Psoas muscle (tissue), 8 donors: ENCODE data around the gene P4HA2. TPM values are rescaled to one million over a fixed set of nuclear protein-coding genes. Genes with fewer than 3 reads are reported as not detected.

Source experiments
- ATAC-seq, 4 donors: fragments of 200-7000 bp; cut with Tn5 transposase; one replicate each; pipeline ENCODE4 v1.9.1; 2020; ENCODE audit warnings: moderate library complexity in 3 of 4, mild to moderate bottlenecking in 2 of 4
- DNase-seq, 2 donors: peaks; one replicate each; pipeline ENCODE4 v3.0.0-alpha.2; 2020
- H3K27ac ChIP-seq: fragments of 200-600 bp; one replicate; pipeline ENCODE4 v1.8.0; 2022
- H3K27me3 ChIP-seq, 3 donors: fragments of 200-600 bp in 1 of 3; one replicate each; pipeline versions ENCODE4 v1.6.1 to v1.8.0; 2013 to 2022; ENCODE audit warnings: low read length in 2 of 3, mild to moderate bottlenecking in 2 of 3, moderate library complexity in 1 of 3; ENCODE audit not compliant: insufficient read depth in 3 of 3
- H3K36me3 ChIP-seq, 2 donors: fragments of 200-600 bp in 1 of 2; one replicate each; pipeline versions ENCODE4 v1.6.1 to v1.8.0; 2013 to 2022; ENCODE audit warnings: low read depth in 1 of 2, mild to moderate bottlenecking in 1 of 2, moderate library complexity in 1 of 2; ENCODE audit not compliant: insufficient read depth in 1 of 2
- H3K4me1 ChIP-seq: fragments of 200-600 bp; one replicate; pipeline ENCODE4 v1.8.0; 2022
- H3K4me3 ChIP-seq: fragments of 200-600 bp; one replicate; pipeline ENCODE4 v1.8.0; 2022; ENCODE audit warnings: mild to moderate bottlenecking
- H3K9me3 ChIP-seq: fragments of 200-600 bp; one replicate; pipeline ENCODE4 v1.8.0; 2022
- WGBS, 3 donors: extraction: QIAGEN DNeasy Blood & Tissue Kit; methylation state at CpG; one replicate each; pipeline versions ENCODE4 v1.1.6 to v1.1.7; 2013; 5-methylcytosine and 5-hydroxymethylcytosine counted together
- intact Hi-C, 2 donors: fragments of 100-400 bp; cut with DNase I; formaldehyde crosslinking; loops; one replicate each; pipeline versions ENCODE4 v1.11.0 to v1.14.2; 2022
- polyA plus RNA-seq, 3 donors: library from polyadenylated mRNA; stranded (reverse); fragments of 200-250 nt; gene quantifications; one replicate each; pipeline ENCODE4 v1.2.3, GENCODE V29; 2013
- total RNA-seq, 4 donors: library from RNA; stranded (reverse); fragmentation: NEBNext Ultra II Directional in 2 of 4; extraction: Animal tissue kit (Norgen Biotek cat#: 25700) in 2 of 4; gene quantifications; one replicate each; pipeline versions ENCODE4 v1.2.1 to v1.2.4, GENCODE V29; 2021 to 2023
- TF ChIP-seq, protein P1 (sequence below): fragments of 200-600 bp; IDR thresholded peaks from one replicate; pipeline ENCODE4 v1.8.0; 2022; ENCODE audit warnings: antibody characterized with exemption
- donor health status: healthy with polysubstance abuse.
- donor health status: DM: no; HTN: no; CAD: no; lungs with moderate emphysema.
- donor health status: Bipolar disorder and iron deficiency.
- donor health status: healthy.
- donor health status: DM: yes; HTN: yes; CAD: no.
- donor health status: DM: no; HTN: no; CAD: no.
- donor health status: DM: no; HTN: no; CAD: no.
- donor health status: DM: yes; HTN: yes; CAD: no.

Gene P4HA2
- total and polyA plus RNA-seq, 7 donors: 10.2 to 21.6 (median 13.7) TPM

DNA sequence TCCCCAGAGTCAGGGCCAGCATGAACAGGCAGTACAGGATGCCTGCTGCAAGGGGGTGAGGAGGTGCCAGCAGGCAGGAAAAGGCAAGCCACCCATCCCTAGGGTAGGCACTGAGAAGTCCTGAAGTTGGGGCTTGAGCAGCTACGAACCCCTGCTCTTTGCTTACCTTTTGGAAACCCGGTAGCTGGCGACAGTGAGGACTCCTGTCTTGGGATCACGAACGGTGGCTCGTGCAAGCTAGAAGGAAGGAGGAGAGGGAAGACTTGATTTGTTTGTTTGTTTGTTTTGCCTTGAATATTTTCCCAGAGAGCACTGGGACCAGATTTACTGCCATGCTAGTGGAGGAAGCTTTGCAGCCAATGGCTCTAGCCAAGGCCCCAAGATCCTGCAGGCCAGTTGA lies 23.7 kb downstream of the P4HA2 start:
- TF ChIP-seq, protein P1, sequence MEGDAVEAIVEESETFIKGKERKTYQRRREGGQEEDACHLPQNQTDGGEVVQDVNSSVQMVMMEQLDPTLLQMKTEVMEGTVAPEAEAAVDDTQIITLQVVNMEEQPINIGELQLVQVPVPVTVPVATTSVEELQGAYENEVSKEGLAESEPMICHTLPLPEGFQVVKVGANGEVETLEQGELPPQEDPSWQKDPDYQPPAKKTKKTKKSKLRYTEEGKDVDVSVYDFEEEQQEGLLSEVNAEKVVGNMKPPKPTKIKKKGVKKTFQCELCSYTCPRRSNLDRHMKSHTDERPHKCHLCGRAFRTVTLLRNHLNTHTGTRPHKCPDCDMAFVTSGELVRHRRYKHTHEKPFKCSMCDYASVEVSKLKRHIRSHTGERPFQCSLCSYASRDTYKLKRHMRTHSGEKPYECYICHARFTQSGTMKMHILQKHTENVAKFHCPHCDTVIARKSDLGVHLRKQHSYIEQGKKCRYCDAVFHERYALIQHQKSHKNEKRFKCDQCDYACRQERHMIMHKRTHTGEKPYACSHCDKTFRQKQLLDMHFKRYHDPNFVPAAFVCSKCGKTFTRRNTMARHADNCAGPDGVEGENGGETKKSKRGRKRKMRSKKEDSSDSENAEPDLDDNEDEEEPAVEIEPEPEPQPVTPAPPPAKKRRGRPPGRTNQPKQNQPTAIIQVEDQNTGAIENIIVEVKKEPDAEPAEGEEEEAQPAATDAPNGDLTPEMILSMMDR: no peak
- peaks cover 19% of the 10 kb centered on the region for H3K4me1 ChIP-seq
- intact Hi-C loops: no loop called here
- H3K4me3 ChIP-seq: no peak overlapping the region
- ATAC-seq (no peak), DNase-seq (no peak)
- peaks cover 0 to 65% of the 10 kb centered on the region in 2 donors for H3K36me3 ChIP-seq
- H3K27me3 ChIP-seq: no peaks in the 10 kb centered on the region
- H3K9me3 ChIP-seq: no peaks in the 10 kb centered on the region
- WGBS, 3 donors: 97 to 99% (median 97%) methylated on average over 6 of the region's 6 CpGs
- H3K27ac ChIP-seq: no peak overlapping the region

DNA sequence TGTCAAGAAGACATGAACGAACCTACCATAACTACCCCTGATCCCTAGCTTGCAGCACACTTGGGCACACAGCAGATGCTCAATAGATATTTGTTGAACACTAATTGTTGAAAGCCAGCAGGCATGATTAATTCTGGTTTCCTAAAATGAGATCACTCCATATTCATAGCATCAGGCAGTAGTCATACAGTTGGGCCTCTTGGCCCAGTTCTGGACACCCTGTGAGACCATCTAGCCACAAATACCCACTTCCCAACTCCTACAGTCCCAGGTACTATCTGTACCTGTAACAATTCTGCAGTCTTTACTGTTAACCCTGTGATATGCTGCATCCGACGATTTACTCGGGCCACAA lies 24.2 kb downstream of the P4HA2 start:
- Histone ChIP-seq H3K4me3 (no peak overlapping the region), H3K27me3 (no peaks in the 10 kb centered on the region), H3K9me3 (no peaks in the 10 kb centered on the region), H3K4me1 (peaks cover 19% of the 10 kb centered on the region), H3K36me3 (peaks cover 0 to 65% of the 10 kb centered on the region in 2 donors), H3K27ac (no peak overlapping the region)
- DNase-seq: no peak
- 89 to 94% (median 91%) methylated on average over 4 of the region's 4 CpGs for WGBS, 3 donors
- ATAC-seq: peak in 1 of 4 donors; percentile 53
- intact Hi-C loops: no loop called here
- TF ChIP-seq, protein P1: no peak

DNA sequence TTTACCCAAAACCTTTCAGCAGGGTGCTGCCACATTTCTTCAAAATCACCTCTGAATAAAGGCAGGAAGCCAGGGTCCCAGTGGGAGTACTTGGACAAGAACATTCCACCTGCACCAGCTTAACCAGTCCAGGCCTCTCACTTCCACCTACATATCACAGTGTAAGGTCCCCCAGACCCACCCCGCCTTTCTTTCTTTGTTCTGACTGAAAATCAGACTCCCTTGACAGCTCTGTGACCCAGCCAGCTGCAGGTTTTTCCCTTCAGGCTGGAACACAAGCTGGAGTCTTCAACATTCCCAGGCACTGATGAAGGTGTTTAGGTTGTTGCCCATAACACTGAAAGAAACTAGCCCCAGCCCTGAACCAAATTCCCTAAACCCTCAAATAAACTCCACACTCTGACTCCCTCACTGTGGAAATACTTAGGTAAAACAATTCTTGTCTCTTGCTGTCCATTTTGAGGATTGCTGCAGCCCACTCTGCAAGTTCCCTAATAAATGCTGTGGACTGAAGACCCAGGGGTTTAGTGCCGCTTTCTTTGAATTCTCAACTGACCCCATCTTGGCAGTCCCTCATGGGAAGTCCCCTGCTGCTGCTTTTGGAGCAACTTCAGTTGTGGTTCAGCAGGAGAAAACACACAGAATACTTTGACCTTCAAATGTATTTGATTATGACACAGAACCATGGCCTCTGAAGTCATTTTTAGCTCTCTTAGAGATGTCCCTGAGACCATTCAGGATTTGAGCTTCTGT lies 24.8 kb downstream of the P4HA2 start:
- ATAC-seq (no peak), DNase-seq (no peak)
- Histone ChIP-seq H3K4me3 (no peak overlapping the region), H3K27me3 (no peaks in the 10 kb centered on the region), H3K27ac (no peak overlapping the region), H3K9me3 (no peaks in the 10 kb centered on the region), H3K4me1 (peaks cover 19% of the 10 kb centered on the region), H3K36me3 (peaks cover 0 to 69% of the 10 kb centered on the region in 2 donors)
- TF ChIP-seq, protein P1: no peak
- intact Hi-C loops: no loop called here
- 96 to 98% (median 97%) methylated on average over 2 of the region's 2 CpGs for WGBS, 3 donors

DNA sequence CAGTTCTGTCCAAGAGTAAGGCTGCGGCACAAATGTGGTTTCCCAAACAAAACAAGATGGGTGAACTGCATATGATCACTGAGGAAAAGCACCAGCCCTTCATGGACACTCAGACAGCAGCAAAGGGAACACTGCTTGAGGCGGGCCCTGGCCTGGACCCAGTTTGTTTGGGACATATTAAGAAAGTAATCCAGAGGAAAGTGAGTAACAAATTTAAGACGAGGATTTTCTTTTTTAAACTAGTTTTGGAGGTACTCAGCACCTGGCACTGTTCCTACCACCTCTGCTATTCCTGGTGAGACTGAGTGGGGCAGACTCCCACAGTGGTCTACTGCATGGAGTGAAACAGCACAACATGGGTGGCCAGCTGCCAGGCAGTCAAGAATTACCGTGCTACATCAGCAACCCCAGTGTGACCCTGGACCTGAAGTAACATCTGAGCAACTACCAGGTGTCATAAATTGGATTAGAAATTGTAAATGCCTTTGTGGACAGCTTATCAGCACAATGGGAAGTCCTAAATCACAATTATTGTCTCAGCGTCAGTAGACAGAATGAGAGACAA lies 28.5 kb downstream of the P4HA2 start:
- Histone ChIP-seq H3K4me1 (no peaks in the 10 kb centered on the region), H3K4me3 (no peak overlapping the region), H3K27me3 (no peaks in the 10 kb centered on the region), H3K36me3 (peaks cover 2 to 83% of the 10 kb centered on the region in 2 donors), H3K27ac (no peak overlapping the region), H3K9me3 (no peaks in the 10 kb centered on the region)
- no peak for ATAC-seq
- no peak for DNase-seq
- intact Hi-C loops: no loop called here
- TF ChIP-seq, protein P1: no peak
- WGBS, 3 donors: 83 to 91% (median 84%) methylated on average over 5 of the region's 5 CpGs
